ENCODE measurements around the gene NSUN7. TPM values are rescaled to one million over a fixed set of nuclear protein-coding genes. Genes with fewer than 3 reads are reported as not detected.

The NSUN7 gene
- total RNA-seq, 3 donors from 2014 or later: 0.80 to 19.3 (median 9.5) TPM

- H3K9me3 ChIP-seq: no peaks in the 10 kb centered on the region
- intact Hi-C loops (cut with DNase I; ENCODE audit: low total_unique reads): no loop called here
- no peak overlapping the region for H3K4me3 ChIP-seq
- H3K36me3 ChIP-seq: no peaks in the 10 kb centered on the region
- TF ChIP-seq POLR2A (IDR thresholded peaks at IDR 0.05) (no peak), POLR2AphosphoS5 (IDR thresholded peaks at IDR 0.05) (no peak), CTCF (IDR thresholded peaks at IDR 0.05) (no peak)
- DNase-seq (ENCODE audit: low spot score in 2 of 2): no peak
- no peaks in the 10 kb centered on the region for H3K27me3 ChIP-seq
- H3K4me1 ChIP-seq: no peaks in the 10 kb centered on the region
- no peak overlapping the region for H3K27ac ChIP-seq
Observed at GRCh38 chr4:40744218-40744617, 5.5 kb upstream of the NSUN7 start.

GRCh38 chr4:40745285-40745984, 4.3 kb upstream of the NSUN7 start:
- Histone ChIP-seq H3K36me3 (no peaks in the 10 kb centered on the region), H3K27me3 (no peaks in the 10 kb centered on the region), H3K4me1 (no peaks in the 10 kb centered on the region), H3K4me3 (no peak overlapping the region), H3K27ac (no peak overlapping the region), H3K9me3 (no peaks in the 10 kb centered on the region)
- intact Hi-C loops (cut with DNase I; ENCODE audit: low total_unique reads): no loop called here
- TF ChIP-seq CTCF (IDR thresholded peaks at IDR 0.05): no peak
- no peak for TF ChIP-seq POLR2AphosphoS5 (IDR thresholded peaks at IDR 0.05)
- no peak for TF ChIP-seq POLR2A (IDR thresholded peaks at IDR 0.05)
- DNase-seq (ENCODE audit: low spot score in 2 of 2): no peak

GRCh38 chr4:40747207-40747835, 2.4 kb upstream of the NSUN7 start:
- intact Hi-C loops (cut with DNase I; ENCODE audit: low total_unique reads): no loop called here
- Histone ChIP-seq H3K4me3 (no peak overlapping the region), H3K36me3 (no peaks in the 10 kb centered on the region), H3K27ac (no peak overlapping the region), H3K9me3 (no peaks in the 10 kb centered on the region), H3K4me1 (no peaks in the 10 kb centered on the region), H3K27me3 (no peaks in the 10 kb centered on the region)
- no peak for DNase-seq (ENCODE audit: low spot score in 2 of 2)
- TF ChIP-seq POLR2AphosphoS5 (IDR thresholded peaks at IDR 0.05) (no peak), CTCF (IDR thresholded peaks at IDR 0.05) (no peak), POLR2A (IDR thresholded peaks at IDR 0.05) (no peak)

GRCh38 chr4:40750461-40751258, 905 bp downstream of the NSUN7 start:
- DNase-seq (ENCODE audit: low spot score in 2 of 2): no peak
- Histone ChIP-seq H3K36me3 (no peaks in the 10 kb centered on the region), H3K9me3 (no peaks in the 10 kb centered on the region), H3K4me1 (no peaks in the 10 kb centered on the region), H3K27ac (peak overlapping the region; percentile 64 to 68), H3K4me3 (peak overlapping the region; percentile 44 to 79 (median 74)), H3K27me3 (no peaks in the 10 kb centered on the region)
- TF ChIP-seq POLR2A (IDR thresholded peaks at IDR 0.05): no peak
- no peak for TF ChIP-seq CTCF (IDR thresholded peaks at IDR 0.05)
- TF ChIP-seq POLR2AphosphoS5 (IDR thresholded peaks at IDR 0.05): no peak
- intact Hi-C loops (cut with DNase I; ENCODE audit: low total_unique reads): no loop called here

- no peak overlapping the region for H3K27ac ChIP-seq
- TF ChIP-seq POLR2AphosphoS5 (IDR thresholded peaks at IDR 0.05) (no peak), POLR2A (IDR thresholded peaks at IDR 0.05) (no peak), CTCF (IDR thresholded peaks at IDR 0.05) (no peak)
- H3K4me1 ChIP-seq: no peaks in the 10 kb centered on the region
- no peak for DNase-seq (ENCODE audit: low spot score in 2 of 2)
- no peaks in the 10 kb centered on the region for H3K36me3 ChIP-seq
- no peaks in the 10 kb centered on the region for H3K9me3 ChIP-seq
- intact Hi-C loops (cut with DNase I; ENCODE audit: low total_unique reads): no loop called here
- no peaks in the 10 kb centered on the region for H3K27me3 ChIP-seq
- H3K4me3 ChIP-seq: no peak overlapping the region
Observed at GRCh38 chr4:40755616-40756015, 5.9 kb downstream of the NSUN7 start.
